ENCODE measurements around the gene CTBS. TPM values are rescaled to one million over a fixed set of nuclear protein-coding genes. Genes with fewer than 3 reads are reported as not detected.
A peak's percentile ranks its signal among the peaks of the same experiment; 100 is the strongest.

The CTBS gene
- total and polyA plus RNA-seq, 12 donors, result 6.3 to 45.2 (median 27.5) TPM

DNA sequence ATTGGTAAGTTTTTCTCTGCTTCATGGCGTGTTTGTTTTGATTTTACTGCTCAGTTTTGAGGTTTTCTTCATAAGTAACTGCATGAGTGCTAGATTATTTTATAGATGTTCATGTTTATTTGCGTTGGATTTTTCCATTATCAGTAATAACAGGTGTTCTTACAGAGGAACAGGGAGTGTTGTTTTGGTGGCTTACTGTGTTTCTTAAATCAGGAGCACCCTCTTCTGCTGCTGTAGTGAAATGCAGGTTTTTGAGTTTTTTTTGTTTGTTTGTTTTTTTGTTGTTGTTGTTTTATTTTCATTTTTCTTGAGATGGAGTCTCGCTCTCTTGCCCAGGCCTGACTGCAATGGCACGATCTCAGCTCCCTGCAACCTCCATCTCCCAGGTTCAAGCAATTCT is 32.6 kb downstream of the CTBS start:
- Histone ChIP-seq H3K9me3 (replicated peaks in 1 of 3) (peaks cover 0 to 7% (median 0%) of the 10 kb centered on the region in 3 donors), H3K27ac (no peak overlapping the region), H3K4me1 (replicated peaks in 1 of 2) (no peaks in the 10 kb centered on the region), H3K36me3 (replicated peaks in 1 of 2) (no peaks in the 10 kb centered on the region), H3K4me3 (no peak overlapping the region), H3K27me3 (no peaks in the 10 kb centered on the region)
- WGBS, 4 donors, result 81 to 94% (median 93%) methylated on average over 4 of the region's 4 CpGs
- TF ChIP-seq POLR2A (IDR thresholded peaks at IDR 0.05), result no peak
- TF ChIP-seq, protein P1, sequence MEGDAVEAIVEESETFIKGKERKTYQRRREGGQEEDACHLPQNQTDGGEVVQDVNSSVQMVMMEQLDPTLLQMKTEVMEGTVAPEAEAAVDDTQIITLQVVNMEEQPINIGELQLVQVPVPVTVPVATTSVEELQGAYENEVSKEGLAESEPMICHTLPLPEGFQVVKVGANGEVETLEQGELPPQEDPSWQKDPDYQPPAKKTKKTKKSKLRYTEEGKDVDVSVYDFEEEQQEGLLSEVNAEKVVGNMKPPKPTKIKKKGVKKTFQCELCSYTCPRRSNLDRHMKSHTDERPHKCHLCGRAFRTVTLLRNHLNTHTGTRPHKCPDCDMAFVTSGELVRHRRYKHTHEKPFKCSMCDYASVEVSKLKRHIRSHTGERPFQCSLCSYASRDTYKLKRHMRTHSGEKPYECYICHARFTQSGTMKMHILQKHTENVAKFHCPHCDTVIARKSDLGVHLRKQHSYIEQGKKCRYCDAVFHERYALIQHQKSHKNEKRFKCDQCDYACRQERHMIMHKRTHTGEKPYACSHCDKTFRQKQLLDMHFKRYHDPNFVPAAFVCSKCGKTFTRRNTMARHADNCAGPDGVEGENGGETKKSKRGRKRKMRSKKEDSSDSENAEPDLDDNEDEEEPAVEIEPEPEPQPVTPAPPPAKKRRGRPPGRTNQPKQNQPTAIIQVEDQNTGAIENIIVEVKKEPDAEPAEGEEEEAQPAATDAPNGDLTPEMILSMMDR (IDR thresholded peaks at IDR 0.05), result peak in 2 of 6 experiments; percentile 38 to 47
- intact Hi-C loops (cut with DNase I), result no loop called here
- DNase-seq, result no peak

DNA sequence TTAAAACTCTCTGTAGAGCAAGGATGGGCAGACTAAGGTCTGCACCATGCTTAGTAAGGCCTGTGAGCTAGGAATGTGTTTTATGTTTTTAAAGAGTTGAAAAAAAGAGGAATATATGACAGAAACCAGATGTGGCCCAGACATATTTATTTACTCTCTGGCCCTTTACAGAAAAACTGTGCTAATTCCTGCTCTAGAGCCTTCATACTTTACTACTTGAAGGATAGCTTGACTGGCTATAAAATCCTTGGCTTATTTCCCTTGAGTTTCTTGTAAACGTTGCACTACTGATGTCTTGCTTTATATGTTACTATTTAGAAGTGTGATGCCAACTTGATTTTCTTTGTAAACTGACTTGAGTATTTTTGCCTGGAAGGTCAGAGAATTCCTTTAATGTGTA is 33.5 kb downstream of the CTBS start:
- WGBS, 4 donors, result 35 to 62% (median 46%) methylated on average over 1 of the region's 1 CpG
- peaks cover 0 to 7% (median 0%) of the 10 kb centered on the region in 3 donors for H3K9me3 ChIP-seq (replicated peaks in 1 of 3)
- H3K4me3 ChIP-seq, result no peak overlapping the region
- intact Hi-C loops (cut with DNase I), result no loop called here
- TF ChIP-seq POLR2A (IDR thresholded peaks at IDR 0.05), result no peak
- TF ChIP-seq, protein P1 (IDR thresholded peaks at IDR 0.05), result no peak
- no peaks in the 10 kb centered on the region for H3K36me3 ChIP-seq (replicated peaks in 1 of 2)
- no peaks in the 10 kb centered on the region for H3K4me1 ChIP-seq (replicated peaks in 1 of 2)
- no peak overlapping the region for H3K27ac ChIP-seq
- no peak for DNase-seq
- H3K27me3 ChIP-seq, result no peaks in the 10 kb centered on the region

DNA sequence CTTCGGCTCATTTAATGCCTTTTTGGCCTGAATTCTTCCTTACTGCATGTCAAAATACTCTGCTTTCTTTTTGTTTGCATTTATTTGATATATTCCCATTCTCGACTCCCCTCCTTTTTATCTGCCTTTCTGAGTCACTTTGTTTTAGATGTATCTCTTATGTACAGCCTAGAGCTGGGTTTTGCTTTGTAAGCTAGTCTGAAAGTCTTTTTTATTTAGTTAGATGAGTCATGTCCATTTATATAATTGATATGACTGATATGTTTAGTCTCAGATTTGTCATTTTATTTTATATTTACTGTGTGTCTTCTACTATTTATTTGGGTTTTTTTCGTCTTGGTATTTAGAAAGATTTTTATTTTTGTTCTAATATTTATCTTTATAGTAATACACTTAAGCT is 34.3 kb downstream of the CTBS start:
- TF ChIP-seq, protein P1 (IDR thresholded peaks at IDR 0.05), result no peak
- TF ChIP-seq POLR2A (IDR thresholded peaks at IDR 0.05), result no peak
- H3K9me3 ChIP-seq (replicated peaks in 1 of 3), result peaks cover 0 to 7% (median 0%) of the 10 kb centered on the region in 3 donors
- no peak overlapping the region for H3K4me3 ChIP-seq
- DNase-seq, result no peak
- no peak overlapping the region for H3K27ac ChIP-seq
- WGBS, 4 donors, result 85 to 94% (median 90%) methylated on average over 3 of the region's 3 CpGs
- H3K4me1 ChIP-seq (replicated peaks in 1 of 2), result no peaks in the 10 kb centered on the region
- intact Hi-C loops (cut with DNase I), result no loop called here
- H3K36me3 ChIP-seq (replicated peaks in 1 of 2), result no peaks in the 10 kb centered on the region
- H3K27me3 ChIP-seq, result no peaks in the 10 kb centered on the region

DNA sequence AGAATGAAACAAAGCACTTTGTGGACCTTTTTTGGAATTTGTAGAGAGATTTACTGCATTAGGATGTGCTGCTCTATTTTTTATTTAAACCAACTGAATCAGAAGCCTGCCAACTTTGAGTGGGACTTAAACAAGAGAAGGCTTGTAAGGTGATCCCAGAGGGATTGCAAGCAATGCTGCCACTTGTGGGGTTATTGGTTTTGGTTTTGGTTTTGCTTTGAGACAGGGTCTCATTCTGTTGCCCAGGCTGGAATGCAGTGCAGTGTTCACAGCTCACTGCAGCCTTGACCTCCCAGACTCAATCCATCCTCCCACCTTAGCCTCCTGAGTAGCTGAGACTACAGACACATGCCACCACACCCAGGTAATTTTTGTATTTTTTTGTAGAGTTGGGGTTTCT is 35.6 kb downstream of the CTBS start:
- intact Hi-C loops (cut with DNase I), result no loop called here
- TF ChIP-seq POLR2A (IDR thresholded peaks at IDR 0.05), result no peak
- TF ChIP-seq, protein P1 (IDR thresholded peaks at IDR 0.05), result no peak
- Histone ChIP-seq H3K9me3 (replicated peaks in 1 of 3) (peaks cover 0 to 7% (median 0%) of the 10 kb centered on the region in 3 donors), H3K27ac (no peak overlapping the region), H3K4me3 (no peak overlapping the region), H3K27me3 (no peaks in the 10 kb centered on the region), H3K4me1 (replicated peaks in 1 of 2) (no peaks in the 10 kb centered on the region), H3K36me3 (replicated peaks in 1 of 2) (no peaks in the 10 kb centered on the region)
- DNase-seq, result no peak
